HepG2 (cell line): Measurements from ENCODE around the gene CLASP1. TPM values are rescaled to one million over a fixed set of nuclear protein-coding genes. Genes with fewer than 3 reads are reported as not detected.

Source experiments
- BORCS8-MEF2B ChIP-seq: sonication (generic); formaldehyde crosslinking; IDR thresholded peaks from 2 replicates; pipeline ENCODE4 v1.8.0; 2022; ENCODE audit warnings: mild to moderate bottlenecking, missing genetic modification reagents
- CHCHD3 ChIP-seq: sonication (generic); formaldehyde crosslinking; IDR thresholded peaks from 2 replicates; pipeline ENCODE4 v1.8.0; 2022; ENCODE audit warnings: mild to moderate bottlenecking, missing genetic modification reagents, moderate library complexity
- HCFC1 ChIP-seq: fragments of 150-350 bp; IDR thresholded peaks from 2 replicates; pipeline ENCODE4 v1.6.1; 2014; ENCODE audit warnings: low read depth, low read length
- MTF1 ChIP-seq: sonication (generic); formaldehyde crosslinking; IDR thresholded peaks from 2 replicates; pipeline ENCODE4 v1.5.0; 2020; ENCODE audit warnings: missing genetic modification reagents
- NBN ChIP-seq: fragments of 450-650 bp; conservative IDR thresholded peaks from 2 replicates; pipeline ENCODE4 v1.6.1; 2017
- NFE2L1 ChIP-seq: sonication (generic); formaldehyde crosslinking; IDR thresholded peaks from 2 replicates; pipeline ENCODE4 v1.4.0; 2020; ENCODE audit warnings: missing genetic modification reagents, mild to moderate bottlenecking, borderline replicate concordance
- RFX3 ChIP-seq: IDR thresholded peaks from 2 replicates; pipeline ENCODE4 v1.6.1; 2016; ENCODE audit warnings: missing biosample characterization, missing genetic modification reagents
- SAFB2 ChIP-seq: sonication (generic); formaldehyde crosslinking; IDR thresholded peaks from 2 replicates; pipeline ENCODE4 v1.5.1; 2020; ENCODE audit warnings: missing genetic modification reagents, low read depth, mild to moderate bottlenecking, borderline replicate concordance
- ZFP1 ChIP-seq: IDR thresholded peaks from 2 replicates; pipeline ENCODE4 v1.6.1; 2016
- ZMYM2 ChIP-seq: sonication (generic); formaldehyde crosslinking; IDR thresholded peaks from 2 replicates; pipeline ENCODE4 v1.8.0; 2022; ENCODE audit warnings: mild to moderate bottlenecking, missing genetic modification reagents
- ZNF703 ChIP-seq: sonication (generic); formaldehyde crosslinking; IDR thresholded peaks from 2 replicates; pipeline ENCODE4 v1.5.1; 2020; ENCODE audit warnings: missing genetic modification reagents, mild to moderate bottlenecking, moderate library complexity, borderline replicate concordance
- ZNF749 ChIP-seq: sonication (generic); formaldehyde crosslinking; IDR thresholded peaks from 2 replicates; pipeline ENCODE4 v1.8.0; 2022; ENCODE audit warnings: mild to moderate bottlenecking, missing genetic modification reagents, moderate library complexity, borderline replicate concordance
- ZNF792 ChIP-seq: IDR thresholded peaks from 2 replicates; pipeline ENCODE4 v1.6.1; 2016
- polyA plus RNA-seq, 8 experiments: library from polyadenylated mRNA; depleted of rRNA in 3 of 8; stranded (reverse) in 7 of 8; unstranded in 1 of 8; fragments of >200 nt; fragmentation: Illumina TruSeq in 4 of 8; extraction: Trizol in 4 of 8; gene quantifications; 2 replicates each; pipeline versions ENCODE4 v1.2.1 to v1.2.3, GENCODE V29; 2011 to 2016; ENCODE audit warnings: low read depth in 4 of 8, missing spikeins in 1 of 8, mixed read lengths in 1 of 8; ENCODE audit not compliant: insufficient read depth in 1 of 8
- total RNA-seq, 5 experiments: library from RNA; depleted of rRNA; stranded (reverse); fragments of >200 nt; fragmentation: Illumina TruSeq; extraction: Trizol; gene quantifications; 2 replicates each; pipeline ENCODE4 v1.2.3, GENCODE V29; 2016; ENCODE audit warnings: low read depth in 1 of 5
- TF ChIP-seq, protein P1 (sequence below): IDR thresholded peaks from 2 replicates; pipeline ENCODE4 v1.6.1; 2016; ENCODE audit warnings: low read depth, borderline replicate concordance
- TF ChIP-seq, protein P2 (sequence below): sonication (generic); formaldehyde crosslinking; IDR thresholded peaks from 2 replicates; pipeline ENCODE4 v1.5.0; 2020; ENCODE audit warnings: missing genetic modification reagents, mild to moderate bottlenecking, borderline replicate concordance
- TF ChIP-seq, protein P3 (sequence below): sonication (generic); formaldehyde crosslinking; IDR thresholded peaks from 2 replicates; pipeline ENCODE4 v1.4.0; 2020; ENCODE audit warnings: missing genetic modification reagents, mild to moderate bottlenecking, borderline replicate concordance
- TF ChIP-seq, protein P4 (sequence below): sonication (generic); formaldehyde crosslinking; IDR thresholded peaks from 2 replicates; pipeline ENCODE4 v1.4.0; 2020; ENCODE audit warnings: missing genetic modification reagents
- TF ChIP-seq, protein P5 (sequence below): sonication (generic); formaldehyde crosslinking; IDR thresholded peaks from 2 replicates; pipeline ENCODE4 v1.8.0; 2022; ENCODE audit warnings: low read depth, missing genetic modification reagents
- TF ChIP-seq, protein P6 (sequence below): sonication (generic); formaldehyde crosslinking; IDR thresholded peaks from 2 replicates; pipeline ENCODE4 v1.5.0; 2020; ENCODE audit warnings: mild to moderate bottlenecking, low read depth, missing genetic modification reagents, borderline replicate concordance
- TF ChIP-seq, protein P7 (sequence below): sonication (generic); formaldehyde crosslinking; IDR thresholded peaks from 2 replicates; pipeline ENCODE4 v1.5.0; 2020; ENCODE audit warnings: missing genetic modification reagents, mild to moderate bottlenecking, borderline replicate concordance

The CLASP1 gene
- total and polyA plus RNA-seq, 2 of the 13 experiments (the other 11 are each of a cell fraction or from before 2014, with no cell fraction given) = 11.7 to 47.9 TPM

DNA sequence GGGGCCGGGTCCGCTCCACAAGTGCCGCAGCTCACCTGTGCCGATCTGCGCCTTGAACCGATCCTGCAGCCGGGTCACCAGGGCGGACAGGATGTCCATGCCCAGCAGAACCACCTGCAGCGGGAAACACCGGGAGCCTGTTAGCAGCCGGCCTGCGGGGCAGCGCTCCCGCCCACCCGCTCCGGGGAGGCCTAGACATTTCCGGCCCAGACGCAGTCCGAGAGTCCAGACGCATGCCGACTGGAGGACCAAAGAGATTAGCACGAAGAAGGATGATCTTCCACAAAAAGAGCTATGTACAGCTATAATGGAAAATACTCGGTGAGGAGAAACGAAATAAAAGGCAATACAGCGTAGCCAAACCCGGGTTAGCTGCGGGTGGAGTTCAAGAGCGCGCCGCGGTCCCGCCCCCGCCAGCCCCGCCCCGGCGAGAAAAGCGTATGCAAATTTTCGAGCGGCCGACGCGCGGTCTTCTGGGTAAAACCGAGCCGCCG is 119.0 kb downstream of the CLASP1 start (continued):
- peak; percentile 86; the same call in 1 of the 2 replicates for TF ChIP-seq BORCS8-MEF2B (CRISPR knock-in tag)
- no peak for TF ChIP-seq HCFC1
- TF ChIP-seq, protein P1, sequence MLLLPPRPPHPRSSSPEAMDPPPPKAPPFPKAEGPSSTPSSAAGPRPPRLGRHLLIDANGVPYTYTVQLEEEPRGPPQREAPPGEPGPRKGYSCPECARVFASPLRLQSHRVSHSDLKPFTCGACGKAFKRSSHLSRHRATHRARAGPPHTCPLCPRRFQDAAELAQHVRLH (CRISPR knock-in tag) = no peak; the same call in 1 of the 2 replicates
- peak; percentile 62; the same call in 1 of the 2 replicates for TF ChIP-seq ZNF792
- TF ChIP-seq, protein P2, sequence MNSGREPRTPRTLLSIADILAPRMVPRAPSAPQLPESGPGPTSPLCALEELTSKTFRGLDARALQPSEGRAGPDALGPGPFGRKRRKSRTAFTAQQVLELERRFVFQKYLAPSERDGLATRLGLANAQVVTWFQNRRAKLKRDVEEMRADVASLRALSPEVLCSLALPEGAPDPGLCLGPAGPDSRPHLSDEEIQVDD (CRISPR knock-in tag) = 0 out of 2 replicates have a peak, but pooled peaks have one; percentile 71
- TF ChIP-seq ZMYM2 = no peak
- TF ChIP-seq CHCHD3 = peak; percentile 82
- no peak for TF ChIP-seq ZNF749 (CRISPR knock-in tag)
- TF ChIP-seq, protein P3, sequence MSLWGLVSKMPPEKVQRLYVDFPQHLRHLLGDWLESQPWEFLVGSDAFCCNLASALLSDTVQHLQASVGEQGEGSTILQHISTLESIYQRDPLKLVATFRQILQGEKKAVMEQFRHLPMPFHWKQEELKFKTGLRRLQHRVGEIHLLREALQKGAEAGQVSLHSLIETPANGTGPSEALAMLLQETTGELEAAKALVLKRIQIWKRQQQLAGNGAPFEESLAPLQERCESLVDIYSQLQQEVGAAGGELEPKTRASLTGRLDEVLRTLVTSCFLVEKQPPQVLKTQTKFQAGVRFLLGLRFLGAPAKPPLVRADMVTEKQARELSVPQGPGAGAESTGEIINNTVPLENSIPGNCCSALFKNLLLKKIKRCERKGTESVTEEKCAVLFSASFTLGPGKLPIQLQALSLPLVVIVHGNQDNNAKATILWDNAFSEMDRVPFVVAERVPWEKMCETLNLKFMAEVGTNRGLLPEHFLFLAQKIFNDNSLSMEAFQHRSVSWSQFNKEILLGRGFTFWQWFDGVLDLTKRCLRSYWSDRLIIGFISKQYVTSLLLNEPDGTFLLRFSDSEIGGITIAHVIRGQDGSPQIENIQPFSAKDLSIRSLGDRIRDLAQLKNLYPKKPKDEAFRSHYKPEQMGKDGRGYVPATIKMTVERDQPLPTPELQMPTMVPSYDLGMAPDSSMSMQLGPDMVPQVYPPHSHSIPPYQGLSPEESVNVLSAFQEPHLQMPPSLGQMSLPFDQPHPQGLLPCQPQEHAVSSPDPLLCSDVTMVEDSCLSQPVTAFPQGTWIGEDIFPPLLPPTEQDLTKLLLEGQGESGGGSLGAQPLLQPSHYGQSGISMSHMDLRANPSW = no peak
- TF ChIP-seq, protein P4, sequence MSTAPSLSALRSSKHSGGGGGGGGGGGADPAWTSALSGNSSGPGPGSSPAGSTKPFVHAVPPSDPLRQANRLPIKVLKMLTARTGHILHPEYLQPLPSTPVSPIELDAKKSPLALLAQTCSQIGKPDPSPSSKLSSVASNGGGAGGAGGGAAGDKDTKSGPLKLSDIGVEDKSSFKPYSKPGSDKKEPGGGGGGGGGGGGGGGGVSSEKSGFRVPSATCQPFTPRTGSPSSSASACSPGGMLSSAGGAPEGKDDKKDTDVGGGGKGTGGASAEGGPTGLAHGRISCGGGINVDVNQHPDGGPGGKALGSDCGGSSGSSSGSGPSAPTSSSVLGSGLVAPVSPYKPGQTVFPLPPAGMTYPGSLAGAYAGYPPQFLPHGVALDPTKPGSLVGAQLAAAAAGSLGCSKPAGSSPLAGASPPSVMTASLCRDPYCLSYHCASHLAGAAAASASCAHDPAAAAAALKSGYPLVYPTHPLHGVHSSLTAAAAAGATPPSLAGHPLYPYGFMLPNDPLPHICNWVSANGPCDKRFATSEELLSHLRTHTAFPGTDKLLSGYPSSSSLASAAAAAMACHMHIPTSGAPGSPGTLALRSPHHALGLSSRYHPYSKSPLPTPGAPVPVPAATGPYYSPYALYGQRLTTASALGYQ (CRISPR knock-in tag) = no peak; the same call in 1 of the 2 replicates
- TF ChIP-seq SAFB2 (CRISPR knock-in tag) = no peak
- TF ChIP-seq, protein P5, sequence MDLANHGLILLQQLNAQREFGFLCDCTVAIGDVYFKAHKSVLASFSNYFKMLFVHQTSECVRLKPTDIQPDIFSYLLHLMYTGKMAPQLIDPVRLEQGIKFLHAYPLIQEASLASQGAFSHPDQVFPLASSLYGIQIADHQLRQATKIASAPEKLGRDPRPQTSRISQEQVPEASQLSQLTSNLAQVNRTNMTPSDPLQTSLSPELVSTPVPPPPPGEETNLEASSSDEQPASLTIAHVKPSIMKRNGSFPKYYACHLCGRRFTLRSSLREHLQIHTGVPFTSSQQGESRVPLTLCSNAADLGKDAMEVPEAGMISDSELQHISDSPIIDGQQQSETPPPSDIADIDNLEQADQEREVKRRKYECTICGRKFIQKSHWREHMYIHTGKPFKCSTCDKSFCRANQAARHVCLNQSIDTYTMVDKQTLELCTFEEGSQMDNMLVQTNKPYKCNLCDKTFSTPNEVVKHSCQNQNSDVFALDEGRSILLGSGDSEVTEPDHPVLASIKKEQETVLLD = no peak
- TF ChIP-seq, protein P6, sequence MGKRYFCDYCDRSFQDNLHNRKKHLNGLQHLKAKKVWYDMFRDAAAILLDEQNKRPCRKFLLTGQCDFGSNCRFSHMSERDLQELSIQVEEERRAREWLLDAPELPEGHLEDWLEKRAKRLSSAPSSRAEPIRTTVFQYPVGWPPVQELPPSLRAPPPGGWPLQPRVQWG (CRISPR knock-in tag) = no peak
- TF ChIP-seq ZFP1 (CRISPR knock-in tag) = no peak
- no peak for TF ChIP-seq NFE2L1 (CRISPR knock-in tag)
- TF ChIP-seq, protein P7, sequence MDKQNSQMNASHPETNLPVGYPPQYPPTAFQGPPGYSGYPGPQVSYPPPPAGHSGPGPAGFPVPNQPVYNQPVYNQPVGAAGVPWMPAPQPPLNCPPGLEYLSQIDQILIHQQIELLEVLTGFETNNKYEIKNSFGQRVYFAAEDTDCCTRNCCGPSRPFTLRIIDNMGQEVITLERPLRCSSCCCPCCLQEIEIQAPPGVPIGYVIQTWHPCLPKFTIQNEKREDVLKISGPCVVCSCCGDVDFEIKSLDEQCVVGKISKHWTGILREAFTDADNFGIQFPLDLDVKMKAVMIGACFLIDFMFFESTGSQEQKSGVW (CRISPR knock-in tag) = no peak
- TF ChIP-seq ZNF703 (CRISPR knock-in tag) = no peak
- TF ChIP-seq NBN = no peak
- TF ChIP-seq MTF1 (CRISPR knock-in tag) = no peak
- TF ChIP-seq RFX3 = no peak
